Stimulated activated memory B cell treated with anti-CD40 and anti-IgM and Interleukin-4, amounts not matched to agents 10 μg/mL and 1 μg/mL and 100 μg/mL, for 72 hours (primary cell): ENCODE measurements around the gene ZCCHC24.

Experiments
- ATAC-seq: fragments of 150-1000 bp; cut with Tn5 transposase; 2 replicates; pipeline ENCODE4 v1.10.0; 2021
- H3K27ac Mint-ChIP-seq: one replicate; pipeline ENCODE4 v1.8.0; 2022; ENCODE audit warnings: mild to moderate bottlenecking, mixed read lengths
- H3K27me3 Mint-ChIP-seq: one replicate; pipeline ENCODE4 v1.8.0; 2022; ENCODE audit warnings: mixed read lengths
- H3K36me3 Mint-ChIP-seq: one replicate; pipeline ENCODE4 v1.8.0; 2022; ENCODE audit warnings: mixed read lengths
- H3K4me1 Mint-ChIP-seq: one replicate; pipeline ENCODE4 v1.8.0; 2022; ENCODE audit warnings: mixed read lengths
- H3K4me3 Mint-ChIP-seq: one replicate; pipeline ENCODE4 v1.8.0; 2022; ENCODE audit warnings: mild to moderate bottlenecking, moderate library complexity, mixed read lengths
- H3K9me3 Mint-ChIP-seq: one replicate; pipeline ENCODE4 v1.8.0; 2022; ENCODE audit warnings: mixed read lengths

The ZCCHC24 gene

GRCh38 chr10:79385392-79385795 is 60.0 kb downstream of the ZCCHC24 start:
- Mint-ChIP-seq H3K9me3 (no peaks in the 10 kb centered on the region), H3K27me3 (no peaks in the 10 kb centered on the region), H3K36me3 (no peaks in the 10 kb centered on the region), H3K4me1 (peaks cover 11% of the 10 kb centered on the region), H3K4me3 (no peak overlapping the region), H3K27ac (no peak overlapping the region)
- ATAC-seq: no peak

- H3K36me3 Mint-ChIP-seq: no peaks in the 10 kb centered on the region
- no peak overlapping the region for H3K4me3 Mint-ChIP-seq
- H3K9me3 Mint-ChIP-seq: no peaks in the 10 kb centered on the region
- no peak for ATAC-seq
- no peak overlapping the region for H3K27ac Mint-ChIP-seq
- H3K4me1 Mint-ChIP-seq: peaks cover 9% of the 10 kb centered on the region
- no peaks in the 10 kb centered on the region for H3K27me3 Mint-ChIP-seq
Measured at GRCh38 chr10:79384773-79385391, 60.5 kb downstream of the ZCCHC24 start.

- Mint-ChIP-seq H3K9me3 (no peaks in the 10 kb centered on the region), H3K4me3 (no peak overlapping the region), H3K27me3 (no peaks in the 10 kb centered on the region), H3K4me1 (peaks cover 7% of the 10 kb centered on the region), H3K27ac (no peak overlapping the region), H3K36me3 (no peaks in the 10 kb centered on the region)
- no peak for ATAC-seq
Measured at GRCh38 chr10:79383974-79384606, 61.3 kb downstream of the ZCCHC24 start.

- Mint-ChIP-seq H3K27me3 (no peaks in the 10 kb centered on the region), H3K9me3 (no peaks in the 10 kb centered on the region), H3K27ac (no peak overlapping the region), H3K4me3 (no peak overlapping the region), H3K36me3 (no peaks in the 10 kb centered on the region), H3K4me1 (no peaks in the 10 kb centered on the region)
- ATAC-seq: no peak
Measured at GRCh38 chr10:79382491-79382941, 62.9 kb downstream of the ZCCHC24 start.

- no peak for ATAC-seq
- Mint-ChIP-seq H3K27ac (no peak overlapping the region), H3K9me3 (no peaks in the 10 kb centered on the region)
Measured at GRCh38 chr10:79381804-79382221, 63.6 kb downstream of the ZCCHC24 start.

GRCh38 chr10:79380946-79381721 is 64.3 kb downstream of the ZCCHC24 start:
- ATAC-seq: no peak
- H3K27ac Mint-ChIP-seq: no peak overlapping the region
- H3K4me3 Mint-ChIP-seq: no peak overlapping the region
- no peaks in the 10 kb centered on the region for H3K9me3 Mint-ChIP-seq
- H3K27me3 Mint-ChIP-seq: no peaks in the 10 kb centered on the region
- no peaks in the 10 kb centered on the region for H3K4me1 Mint-ChIP-seq
- H3K36me3 Mint-ChIP-seq: no peaks in the 10 kb centered on the region

More at GRCh38 chr10:79381804-79382221, 63.6 kb downstream of the ZCCHC24 start:
- Mint-ChIP-seq H3K4me1 (no peaks in the 10 kb centered on the region), H3K36me3 (no peaks in the 10 kb centered on the region), H3K4me3 (no peak overlapping the region), H3K27me3 (no peaks in the 10 kb centered on the region)

- no peaks in the 10 kb centered on the region for H3K36me3 Mint-ChIP-seq
- H3K4me3 Mint-ChIP-seq: no peak overlapping the region
- H3K27me3 Mint-ChIP-seq: no peaks in the 10 kb centered on the region
- no peak for ATAC-seq
- no peaks in the 10 kb centered on the region for H3K9me3 Mint-ChIP-seq
- no peak overlapping the region for H3K27ac Mint-ChIP-seq
- no peaks in the 10 kb centered on the region for H3K4me1 Mint-ChIP-seq
Measured at GRCh38 chr10:79380125-79380945, 65.1 kb downstream of the ZCCHC24 start.

- peaks cover 3% of the 10 kb centered on the region for H3K4me1 Mint-ChIP-seq
- H3K4me3 Mint-ChIP-seq: no peak overlapping the region
- no peaks in the 10 kb centered on the region for H3K27me3 Mint-ChIP-seq
- H3K27ac Mint-ChIP-seq: no peak overlapping the region
- no peaks in the 10 kb centered on the region for H3K36me3 Mint-ChIP-seq
- no peak for ATAC-seq
- H3K9me3 Mint-ChIP-seq: no peaks in the 10 kb centered on the region
Measured at GRCh38 chr10:79379512-79380124, 65.8 kb downstream of the ZCCHC24 start.

- Mint-ChIP-seq H3K27ac (no peak overlapping the region), H3K36me3 (no peaks in the 10 kb centered on the region), H3K4me1 (peaks cover 6% of the 10 kb centered on the region), H3K9me3 (no peaks in the 10 kb centered on the region), H3K4me3 (no peak overlapping the region), H3K27me3 (no peaks in the 10 kb centered on the region)
- ATAC-seq: no peak
Measured at GRCh38 chr10:79378647-79379511, 66.5 kb downstream of the ZCCHC24 start.

- H3K27ac Mint-ChIP-seq: no peak overlapping the region
- H3K4me3 Mint-ChIP-seq: no peak overlapping the region
- ATAC-seq: no peak
- no peaks in the 10 kb centered on the region for H3K9me3 Mint-ChIP-seq
- H3K27me3 Mint-ChIP-seq: no peaks in the 10 kb centered on the region
- H3K4me1 Mint-ChIP-seq: peaks cover 6% of the 10 kb centered on the region
- H3K36me3 Mint-ChIP-seq: no peaks in the 10 kb centered on the region
Measured at GRCh38 chr10:79378383-79378646, 67.1 kb downstream of the ZCCHC24 start.

GRCh38 chr10:79377557-79378382 is 67.7 kb downstream of the ZCCHC24 start:
- Mint-ChIP-seq H3K27ac (no peak overlapping the region), H3K36me3 (no peaks in the 10 kb centered on the region), H3K9me3 (no peaks in the 10 kb centered on the region), H3K27me3 (no peaks in the 10 kb centered on the region), H3K4me1 (peaks cover 6% of the 10 kb centered on the region), H3K4me3 (no peak overlapping the region)
- ATAC-seq: no peak

- no peak overlapping the region for H3K27ac Mint-ChIP-seq
- H3K9me3 Mint-ChIP-seq: no peaks in the 10 kb centered on the region
- peaks cover 6% of the 10 kb centered on the region for H3K4me1 Mint-ChIP-seq
- H3K36me3 Mint-ChIP-seq: no peaks in the 10 kb centered on the region
- no peak overlapping the region for H3K4me3 Mint-ChIP-seq
- H3K27me3 Mint-ChIP-seq: no peaks in the 10 kb centered on the region
- ATAC-seq: no peak
Measured at GRCh38 chr10:79376751-79377556, 68.5 kb downstream of the ZCCHC24 start.

- H3K9me3 Mint-ChIP-seq: peaks cover 3% of the 10 kb centered on the region
- no peak for ATAC-seq
- no peak overlapping the region for H3K4me3 Mint-ChIP-seq
- no peaks in the 10 kb centered on the region for H3K36me3 Mint-ChIP-seq
- H3K4me1 Mint-ChIP-seq: peaks cover 6% of the 10 kb centered on the region
- no peak overlapping the region for H3K27ac Mint-ChIP-seq
- no peaks in the 10 kb centered on the region for H3K27me3 Mint-ChIP-seq
Measured at GRCh38 chr10:79376078-79376628, 69.3 kb downstream of the ZCCHC24 start.
